HG03175 (cell line): ENCODE results near the gene ZNF592.

Source experiments
- ATAC-seq: cut with Tn5 transposase; IDR thresholded peaks from one replicate; pipeline ENCODE4 v1.9.1; 2021; ENCODE audit warnings: mild to moderate bottlenecking, moderate library complexity; ENCODE audit not compliant: unreplicated experiment

Gene ZNF592

GRCh38 chr15:84804005-84804900, 55.9 kb downstream of the ZNF592 start:
- no peak for ATAC-seq

DNA sequence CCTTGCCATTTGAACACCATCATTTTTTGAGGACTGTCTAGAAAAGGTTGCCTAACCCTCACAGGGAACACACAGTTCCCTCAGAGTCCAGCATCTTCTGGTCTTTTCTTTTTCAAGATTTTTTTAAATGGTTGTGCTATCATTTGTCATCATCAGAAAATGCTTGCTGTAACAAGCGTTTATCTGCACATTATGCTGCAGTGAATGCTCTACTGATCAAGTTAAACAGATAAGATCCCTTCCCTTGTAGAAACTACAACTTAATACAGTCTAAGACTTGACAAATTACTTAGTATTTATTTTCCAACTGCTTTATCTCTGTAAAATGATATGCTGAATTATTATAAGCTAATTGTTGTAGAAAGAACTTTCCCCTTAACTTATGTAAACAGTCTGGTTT, 56.8 kb downstream of the ZNF592 start:
- ATAC-seq: no peak

DNA sequence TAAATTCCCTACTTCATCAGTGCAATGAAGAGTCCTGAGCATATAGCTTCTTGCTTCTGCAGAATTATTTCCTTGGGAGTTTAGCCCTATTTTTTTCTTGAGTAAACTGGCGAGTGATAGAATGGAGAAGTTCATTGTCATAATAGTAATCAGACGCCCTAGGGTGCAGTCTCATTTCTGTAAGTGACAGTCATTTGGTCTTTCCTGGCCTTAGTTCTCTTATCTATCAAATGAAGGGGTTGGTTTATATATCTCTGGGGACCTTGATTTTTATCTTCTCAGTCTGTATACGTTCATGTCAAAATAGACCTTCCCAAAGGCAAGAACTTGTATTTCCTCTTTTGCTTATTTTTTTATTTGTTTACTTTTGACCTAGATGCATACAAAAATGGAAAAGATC, 58.8 kb downstream of the ZNF592 start:
- no peak for ATAC-seq

DNA sequence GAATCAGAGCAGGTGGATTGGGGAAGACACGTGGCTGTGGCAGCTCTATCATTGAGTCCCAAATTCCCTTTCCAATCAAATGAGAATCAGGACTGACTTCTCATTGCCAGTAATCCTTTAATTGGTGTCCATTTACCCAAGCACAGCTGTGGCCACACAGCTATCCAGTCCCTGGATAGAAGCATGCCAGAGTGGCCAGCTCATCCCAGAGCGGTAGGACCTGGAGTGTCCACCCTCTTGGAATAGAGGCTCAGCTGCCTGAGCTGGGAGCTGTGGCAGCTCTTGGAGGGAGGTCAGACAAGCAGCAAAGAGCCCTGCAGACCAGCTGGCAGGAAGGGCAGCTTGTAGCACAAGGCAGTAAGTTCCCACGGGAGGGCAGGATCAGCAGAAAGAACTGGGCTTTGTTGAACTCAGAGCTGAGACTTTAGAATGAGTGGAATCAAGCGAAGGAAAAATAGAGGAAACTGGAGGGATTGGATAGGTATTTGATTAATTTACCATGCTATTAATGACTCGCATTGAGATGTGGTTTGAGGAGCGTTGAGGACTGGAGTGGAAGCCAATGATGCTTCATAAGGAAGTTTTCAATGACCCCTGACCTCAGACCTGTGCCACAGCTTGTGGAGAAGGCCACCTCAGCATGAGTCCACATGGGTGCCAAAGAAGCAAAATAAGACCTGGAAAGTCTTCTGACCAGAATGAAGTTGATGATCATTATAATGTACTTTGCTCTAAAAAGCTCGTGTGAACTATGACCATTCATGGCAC, 61.9 kb downstream of the ZNF592 start:
- no peak for ATAC-seq

GRCh38 chr15:84811151-84811550, 62.8 kb downstream of the ZNF592 start:
- ATAC-seq: no peak

- no peak for ATAC-seq
Observed at GRCh38 chr15:84811828-84812227, 63.4 kb downstream of the ZNF592 start.

- no peak for ATAC-seq
Observed at GRCh38 chr15:84812842-84813241, 64.5 kb downstream of the ZNF592 start.

- ATAC-seq: no peak
Observed at GRCh38 chr15:84813435-84813834, 65.0 kb downstream of the ZNF592 start.

GRCh38 chr15:84813931-84814330, 65.5 kb downstream of the ZNF592 start:
- no peak for ATAC-seq

GRCh38 chr15:84814916-84815315, 66.5 kb downstream of the ZNF592 start:
- no peak for ATAC-seq

DNA sequence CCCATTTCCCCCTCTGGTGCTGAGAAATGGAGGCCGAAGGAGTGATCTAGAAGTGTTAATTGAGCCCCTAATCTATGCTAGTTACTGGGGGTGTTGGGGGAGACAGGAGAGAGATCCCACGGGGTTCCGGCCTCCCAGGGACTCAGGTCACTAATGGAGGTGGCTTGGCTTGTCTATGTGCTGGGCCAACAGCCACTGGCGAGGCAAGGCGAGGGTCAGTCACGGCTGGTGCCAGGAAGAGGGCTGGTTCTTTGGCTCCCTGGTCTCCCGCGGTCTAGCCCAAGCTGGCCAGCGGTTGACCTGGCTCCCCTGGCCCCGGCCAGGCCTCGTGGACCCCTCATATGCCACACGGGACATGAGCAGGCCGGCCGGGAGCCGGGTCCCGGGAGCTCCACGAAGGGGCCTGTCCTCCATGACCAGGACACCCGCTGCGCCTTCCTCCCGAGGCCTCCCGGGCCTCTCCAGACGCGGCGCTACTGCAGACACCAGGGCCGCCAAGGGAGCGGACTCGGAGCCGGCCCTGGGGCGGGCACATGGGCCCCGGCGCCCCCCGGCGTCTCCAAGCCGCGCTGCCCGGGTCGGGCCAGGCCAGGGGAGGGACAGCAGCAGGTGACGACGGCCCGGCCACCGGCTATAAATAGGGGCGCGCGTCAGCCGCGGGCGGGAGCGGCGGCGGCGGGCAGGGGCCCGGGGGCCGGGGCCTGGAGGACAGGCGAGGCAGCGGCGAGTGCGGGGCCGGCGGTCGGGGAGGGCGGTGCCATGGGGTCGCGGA, 68.5 kb downstream of the ZNF592 start, which contains the start of gene ALPK3:
ALPK3 (plus strand) TSS at position 663 of the 772 bp plus-strand sequence; CDS start at position 760, 97 bp downstream.
- ATAC-seq: no peak

DNA sequence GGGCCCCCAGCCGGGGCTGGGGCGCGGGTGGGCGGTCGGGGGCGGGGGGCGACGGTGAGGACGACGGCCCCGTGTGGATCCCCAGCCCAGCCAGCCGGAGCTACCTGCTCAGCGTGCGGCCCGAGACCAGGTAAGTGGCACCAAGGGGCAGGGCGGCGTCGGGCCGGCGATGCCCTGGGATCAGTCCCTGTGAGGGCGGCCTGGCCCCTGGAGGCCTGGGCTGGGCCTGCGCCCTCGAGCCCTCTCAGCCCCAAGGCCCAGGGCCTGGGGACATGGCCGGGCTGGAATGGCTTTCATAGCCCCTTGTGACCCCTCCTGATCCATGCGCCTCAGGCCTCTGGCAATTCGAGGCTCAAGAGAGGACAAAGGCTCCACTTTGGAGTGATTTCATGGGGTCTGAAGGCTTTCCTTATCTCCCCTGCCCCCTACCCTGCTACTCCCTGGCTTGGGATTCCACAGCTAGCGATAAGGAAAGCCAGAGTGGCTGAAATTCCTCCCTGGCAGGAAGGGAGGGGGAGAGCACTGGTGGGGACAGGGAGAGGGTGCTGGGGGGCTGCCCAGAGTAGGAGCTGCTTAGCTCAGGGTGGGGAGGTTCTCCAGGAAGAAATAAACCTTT, 69.2 kb downstream of the ZNF592 start:
- ATAC-seq: no peak

GRCh38 chr15:84818261-84819131, 70.1 kb downstream of the ZNF592 start:
- no peak for ATAC-seq

- no peak for ATAC-seq
Observed at GRCh38 chr15:84819291-84819768, 70.9 kb downstream of the ZNF592 start.

GRCh38 chr15:84819791-84820190, 71.4 kb downstream of the ZNF592 start:
- ATAC-seq: no peak

- ATAC-seq: no peak
Observed at GRCh38 chr15:84821501-84822021, 73.2 kb downstream of the ZNF592 start.

GRCh38 chr15:84822653-84823281, 74.4 kb downstream of the ZNF592 start:
- no peak for ATAC-seq

DNA sequence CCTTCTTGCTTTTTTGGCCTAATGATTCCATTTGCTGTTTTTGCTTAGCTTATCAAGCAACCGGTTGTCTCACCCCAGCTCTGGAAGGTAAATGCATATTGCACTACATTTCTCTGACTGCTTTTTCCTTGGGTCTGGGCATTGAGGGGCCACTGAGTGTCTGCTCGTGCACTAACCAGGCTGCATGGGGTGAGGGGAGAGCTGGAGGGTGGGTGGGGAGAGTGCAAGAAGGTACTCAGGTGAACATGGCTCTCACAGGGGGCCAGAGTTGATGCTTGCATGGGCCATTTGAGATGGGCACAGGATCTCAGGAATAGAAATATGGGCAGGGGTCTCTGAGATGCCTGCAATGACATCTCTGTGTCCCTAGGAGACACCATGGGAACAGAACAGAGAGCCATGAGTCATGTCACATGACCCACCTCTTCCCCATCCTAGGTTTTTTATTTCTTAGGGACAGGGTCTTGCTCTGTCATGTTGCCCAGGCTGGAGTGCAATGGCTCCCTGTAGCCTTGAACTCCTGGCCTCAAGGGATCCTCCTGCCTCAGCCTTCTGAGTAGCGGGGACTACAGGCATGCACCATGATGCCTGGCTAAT, 75.0 kb downstream of the ZNF592 start:
- ATAC-seq: no peak
